ENCODE data around the gene KIRREL3.

Gene KIRREL3

GRCh38 chr11:126943316-126943715 is 57.3 kb downstream of the KIRREL3 start:
- TF ChIP-seq YY1 (IDR thresholded peaks at IDR 0.05; ENCODE audit: insufficient read depth, insufficient read length) (no peak), ZNF274 (IDR thresholded peaks at IDR 0.05; ENCODE audit: low read depth, low read length) (no peak), SUZ12 (IDR thresholded peaks at IDR 0.05; ENCODE audit: extremely low read depth, insufficient read depth, insufficient read length) (no peak)
- Histone ChIP-seq H3K9me3 (ENCODE audit: insufficient read depth, low read length) (no peaks in the 10 kb centered on the region), H3K9ac (ENCODE audit: insufficient read length, low read depth) (no peak overlapping the region), H3K4me3 (ENCODE audit: insufficient read length, low read depth) (no peak overlapping the region), H3K36me3 (ENCODE audit: insufficient read depth, insufficient read length, low read length) (no peaks in the 10 kb centered on the region), H3K27me3 (ENCODE audit: insufficient read depth, insufficient read length) (no peaks in the 10 kb centered on the region), H3K4me1 (ENCODE audit: insufficient read depth, insufficient read length) (no peaks in the 10 kb centered on the region)
- DNase-seq (ENCODE audit: low read depth, low spot score), result no peak

DNA sequence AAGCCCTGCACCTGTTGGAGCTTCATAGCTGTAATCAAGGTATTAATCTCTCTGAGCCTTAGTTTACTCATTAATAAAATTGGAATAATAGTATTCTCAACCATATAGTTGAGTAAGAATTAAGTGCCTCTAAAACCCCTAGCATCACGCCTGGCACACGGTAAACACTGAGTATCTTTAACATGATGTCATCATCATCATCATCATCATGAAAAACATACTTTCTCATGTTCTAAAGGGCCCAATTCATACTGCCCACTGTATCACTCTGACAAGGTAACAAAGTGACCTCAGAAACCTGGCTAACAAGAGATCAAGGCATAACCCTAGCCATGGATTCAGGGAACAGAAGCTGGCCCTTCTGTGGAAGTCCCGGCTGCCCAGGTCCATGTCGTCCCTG is 58.4 kb downstream of the KIRREL3 start:
- no peak for DNase-seq (ENCODE audit: low read depth, low spot score)
- H3K27me3 ChIP-seq (ENCODE audit: insufficient read depth, insufficient read length), result no peaks in the 10 kb centered on the region
- no peak for TF ChIP-seq SUZ12 (IDR thresholded peaks at IDR 0.05; ENCODE audit: extremely low read depth, insufficient read depth, insufficient read length)
- no peak for TF ChIP-seq ZNF274 (IDR thresholded peaks at IDR 0.05; ENCODE audit: low read depth, low read length)
- TF ChIP-seq YY1 (IDR thresholded peaks at IDR 0.05; ENCODE audit: insufficient read depth, insufficient read length), result no peak
- no peaks in the 10 kb centered on the region for H3K9me3 ChIP-seq (ENCODE audit: insufficient read depth, low read length)
- H3K9ac ChIP-seq (ENCODE audit: insufficient read length, low read depth), result no peak overlapping the region
- H3K4me3 ChIP-seq (ENCODE audit: insufficient read length, low read depth), result no peak overlapping the region
- no peaks in the 10 kb centered on the region for H3K4me1 ChIP-seq (ENCODE audit: insufficient read depth, insufficient read length)
- no peaks in the 10 kb centered on the region for H3K36me3 ChIP-seq (ENCODE audit: insufficient read depth, insufficient read length, low read length)

DNA sequence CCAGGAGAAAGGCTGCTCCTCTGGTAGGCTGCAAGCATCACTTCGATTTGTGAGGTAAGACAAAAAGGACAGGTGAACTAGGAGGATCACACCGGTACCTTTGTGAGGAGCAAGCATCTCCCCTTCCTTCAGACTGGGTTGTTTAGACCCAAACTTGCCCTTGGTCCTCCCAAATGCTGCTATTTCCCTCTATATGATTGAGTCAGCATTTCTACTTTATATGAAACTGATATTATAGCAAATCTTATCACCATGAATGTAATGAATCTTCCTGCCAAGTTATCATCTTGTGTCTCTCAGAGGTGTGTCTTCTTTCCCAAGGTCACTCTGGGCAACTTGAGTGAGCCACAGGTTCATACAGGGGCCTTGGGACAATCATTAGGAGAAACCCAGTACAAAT is 61.0 kb downstream of the KIRREL3 start:
- H3K36me3 ChIP-seq (ENCODE audit: insufficient read depth, insufficient read length, low read length), result no peaks in the 10 kb centered on the region
- TF ChIP-seq YY1 (IDR thresholded peaks at IDR 0.05; ENCODE audit: insufficient read depth, insufficient read length) (no peak), ZNF274 (IDR thresholded peaks at IDR 0.05; ENCODE audit: low read depth, low read length) (no peak), SUZ12 (IDR thresholded peaks at IDR 0.05; ENCODE audit: extremely low read depth, insufficient read depth, insufficient read length) (no peak)
- H3K4me3 ChIP-seq (ENCODE audit: insufficient read length, low read depth), result no peak overlapping the region
- H3K9me3 ChIP-seq (ENCODE audit: insufficient read depth, low read length), result no peaks in the 10 kb centered on the region
- H3K27me3 ChIP-seq (ENCODE audit: insufficient read depth, insufficient read length), result no peaks in the 10 kb centered on the region
- no peaks in the 10 kb centered on the region for H3K4me1 ChIP-seq (ENCODE audit: insufficient read depth, insufficient read length)
- no peak for DNase-seq (ENCODE audit: low read depth, low spot score)
- no peak overlapping the region for H3K9ac ChIP-seq (ENCODE audit: insufficient read length, low read depth)

DNA sequence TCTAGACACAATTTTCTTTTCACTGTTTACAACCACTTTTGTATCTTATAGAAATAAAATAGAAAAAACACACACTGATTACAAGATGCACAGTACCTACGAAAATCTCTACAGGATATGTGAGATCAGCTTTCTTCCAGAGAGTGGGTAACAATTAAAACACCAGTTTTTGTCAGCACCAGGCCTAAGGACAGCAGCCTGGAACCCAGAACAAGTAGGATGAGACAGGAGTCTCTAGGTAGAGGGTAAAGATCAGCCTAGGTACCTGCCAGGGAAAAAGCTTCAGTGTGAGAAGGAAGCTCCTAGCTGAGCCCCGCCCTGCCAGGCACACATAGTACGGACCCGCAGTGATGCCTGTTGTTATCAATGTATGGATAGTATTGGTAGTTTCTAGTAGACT is 61.9 kb downstream of the KIRREL3 start:
- no peaks in the 10 kb centered on the region for H3K27me3 ChIP-seq (ENCODE audit: insufficient read depth, insufficient read length)
- H3K9me3 ChIP-seq (ENCODE audit: insufficient read depth, low read length), result no peaks in the 10 kb centered on the region
- no peaks in the 10 kb centered on the region for H3K4me1 ChIP-seq (ENCODE audit: insufficient read depth, insufficient read length)
- TF ChIP-seq ZNF274 (IDR thresholded peaks at IDR 0.05; ENCODE audit: low read depth, low read length) (no peak), SUZ12 (IDR thresholded peaks at IDR 0.05; ENCODE audit: extremely low read depth, insufficient read depth, insufficient read length) (no peak), YY1 (IDR thresholded peaks at IDR 0.05; ENCODE audit: insufficient read depth, insufficient read length) (no peak)
- H3K36me3 ChIP-seq (ENCODE audit: insufficient read depth, insufficient read length, low read length), result no peaks in the 10 kb centered on the region
- DNase-seq (ENCODE audit: low read depth, low spot score), result no peak
- H3K4me3 ChIP-seq (ENCODE audit: insufficient read length, low read depth), result no peak overlapping the region
- H3K9ac ChIP-seq (ENCODE audit: insufficient read length, low read depth), result no peak overlapping the region

GRCh38 chr11:126930091-126930841 is 70.3 kb downstream of the KIRREL3 start:
- no peak for DNase-seq (ENCODE audit: low read depth, low spot score)
- Histone ChIP-seq H3K4me3 (ENCODE audit: insufficient read length, low read depth) (no peak overlapping the region), H3K9ac (ENCODE audit: insufficient read length, low read depth) (no peak overlapping the region), H3K36me3 (ENCODE audit: insufficient read depth, insufficient read length, low read length) (no peaks in the 10 kb centered on the region), H3K9me3 (ENCODE audit: insufficient read depth, low read length) (no peaks in the 10 kb centered on the region), H3K27me3 (ENCODE audit: insufficient read depth, insufficient read length) (no peaks in the 10 kb centered on the region), H3K4me1 (ENCODE audit: insufficient read depth, insufficient read length) (no peaks in the 10 kb centered on the region)
- TF ChIP-seq SUZ12 (IDR thresholded peaks at IDR 0.05; ENCODE audit: extremely low read depth, insufficient read depth, insufficient read length) (no peak), ZNF274 (IDR thresholded peaks at IDR 0.05; ENCODE audit: low read depth, low read length) (no peak), YY1 (IDR thresholded peaks at IDR 0.05; ENCODE audit: insufficient read depth, insufficient read length) (no peak)

GRCh38 chr11:126929179-126930061 is 71.2 kb downstream of the KIRREL3 start:
- Histone ChIP-seq H3K9me3 (ENCODE audit: insufficient read depth, low read length) (no peaks in the 10 kb centered on the region), H3K27me3 (ENCODE audit: insufficient read depth, insufficient read length) (no peaks in the 10 kb centered on the region), H3K4me1 (ENCODE audit: insufficient read depth, insufficient read length) (no peaks in the 10 kb centered on the region), H3K36me3 (ENCODE audit: insufficient read depth, insufficient read length, low read length) (no peaks in the 10 kb centered on the region), H3K4me3 (ENCODE audit: insufficient read length, low read depth) (no peak overlapping the region), H3K9ac (ENCODE audit: insufficient read length, low read depth) (no peak overlapping the region)
- DNase-seq (ENCODE audit: low read depth, low spot score), result no peak
- TF ChIP-seq YY1 (IDR thresholded peaks at IDR 0.05; ENCODE audit: insufficient read depth, insufficient read length) (no peak), SUZ12 (IDR thresholded peaks at IDR 0.05; ENCODE audit: extremely low read depth, insufficient read depth, insufficient read length) (no peak), ZNF274 (IDR thresholded peaks at IDR 0.05; ENCODE audit: low read depth, low read length) (no peak)

DNA sequence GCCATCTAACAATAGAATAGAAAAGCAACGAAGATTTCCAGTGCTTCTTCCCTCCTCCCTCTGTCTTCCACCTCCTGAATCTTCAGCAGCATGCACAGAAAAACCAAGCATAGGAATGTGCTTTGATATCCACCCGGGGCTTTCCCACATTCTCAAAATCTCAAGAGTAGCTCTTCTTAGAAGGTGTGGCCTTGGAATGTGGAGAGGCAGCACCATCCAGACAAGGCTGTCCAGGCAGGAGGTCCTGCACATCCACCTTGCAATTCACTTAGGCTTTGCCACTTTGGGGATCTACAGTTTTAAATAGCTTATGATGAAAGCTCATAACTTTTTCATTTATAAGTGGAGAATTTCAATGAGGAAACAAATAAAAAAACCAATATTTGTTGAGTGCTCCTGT is 72.9 kb downstream of the KIRREL3 start:
- Histone ChIP-seq H3K4me3 (ENCODE audit: insufficient read length, low read depth) (no peak overlapping the region), H3K27me3 (ENCODE audit: insufficient read depth, insufficient read length) (no peaks in the 10 kb centered on the region), H3K4me1 (ENCODE audit: insufficient read depth, insufficient read length) (no peaks in the 10 kb centered on the region), H3K9me3 (ENCODE audit: insufficient read depth, low read length) (no peaks in the 10 kb centered on the region), H3K36me3 (ENCODE audit: insufficient read depth, insufficient read length, low read length) (no peaks in the 10 kb centered on the region), H3K9ac (ENCODE audit: insufficient read length, low read depth) (no peak overlapping the region)
- DNase-seq (ENCODE audit: low read depth, low spot score), result no peak
- no peak for TF ChIP-seq YY1 (IDR thresholded peaks at IDR 0.05; ENCODE audit: insufficient read depth, insufficient read length)
- no peak for TF ChIP-seq SUZ12 (IDR thresholded peaks at IDR 0.05; ENCODE audit: extremely low read depth, insufficient read depth, insufficient read length)
- no peak for TF ChIP-seq ZNF274 (IDR thresholded peaks at IDR 0.05; ENCODE audit: low read depth, low read length)

All from NT2/D1 (cell line).